OCI-LY3 (cell line): ENCODE measurements around the gene DLG4.
A peak's percentile ranks its signal among the peaks of the same experiment; 100 is the strongest.

ENCODE experiments used
- H2AFZ ChIP-seq: fragments of 200-600, 300-600 bp; shearing (Covaris generic); 2 replicates; pipeline ENCODE4 v1.6.0; 2014; ENCODE audit warnings: antibody characterized with exemption, low read depth, low read length
- H3K27ac ChIP-seq: fragments of 200-600, 300-600 bp; sonication (generic); 2 replicates; pipeline ENCODE4 v1.5.1; 2014; ENCODE audit warnings: mild to moderate bottlenecking, low read length, moderate library complexity, mixed read lengths
- H3K27me3 ChIP-seq: fragments of 200-600, 300-600 bp; sonication (generic); 2 replicates; pipeline ENCODE4 v1.6.1; 2014; ENCODE audit warnings: low read depth, low read length, mixed read lengths
- H3K36me3 ChIP-seq: fragments of 200-600, 300-600 bp; sonication (generic); replicated peaks from 2 replicates; pipeline ENCODE3; 2014; ENCODE audit warnings: low read depth, low read length, mixed read lengths
- H3K4me1 ChIP-seq: fragments of 300-600, 200-600 bp; sonication (generic); 2 replicates; pipeline ENCODE4 v1.6.1; 2014; ENCODE audit warnings: low read length, mixed read lengths
- H3K4me2 ChIP-seq: fragments of 200-600, 300-600 bp; sonication (generic); 2 replicates; pipeline ENCODE4 v1.6.1; 2014; ENCODE audit warnings: low read length, mixed read lengths
- H3K4me3 ChIP-seq: fragments of 300-600, 200-600 bp; sonication (generic); 2 replicates; pipeline ENCODE4 v1.5.1; 2014; ENCODE audit warnings: antibody characterized with exemption, mild to moderate bottlenecking, low read length, moderate library complexity
- H3K79me2 ChIP-seq: fragments of 300-600, 200-600 bp; shearing (Covaris generic); 2 replicates; pipeline ENCODE4 v1.6.1; 2014; ENCODE audit warnings: mild to moderate bottlenecking, low read length, mixed read lengths
- H3K9ac ChIP-seq: fragments of 300-600, 200-600 bp; shearing (Covaris generic); 2 replicates; pipeline ENCODE4 v1.6.0; 2014; ENCODE audit warnings: mild to moderate bottlenecking, low read length, moderate library complexity
- H3K9me3 ChIP-seq: fragments of 200-600, 300-600 bp; shearing (Covaris generic); 2 replicates; pipeline ENCODE4 v1.6.1; 2014; ENCODE audit warnings: low read length, mixed read lengths; ENCODE audit not compliant: insufficient read depth
- H4K20me1 ChIP-seq: fragments of 200-600, 300-600 bp; sonication (generic); 2 replicates; pipeline ENCODE4 v1.6.1; 2016; ENCODE audit warnings: low read length, mixed read lengths; ENCODE audit not compliant: insufficient read depth
- CTCF ChIP-seq: fragments of 200-600, 300-600 bp; sonication (generic); IDR thresholded peaks from 2 replicates; pipeline ENCODE4 v1.5.1; 2014; ENCODE audit warnings: antibody characterized with exemption, low read length, low read depth
- EZH2phosphoT487 ChIP-seq: fragments of 200-600 bp; shearing (Covaris generic); IDR thresholded peaks from 2 replicates; pipeline ENCODE4 v1.6.1; 2018; ENCODE audit warnings: antibody characterized with exemption, mixed run types, low read depth

DLG4 gene

GRCh38 chr17:7234083-7234951, 14.7 kb upstream of the DLG4 start, which contains the start of gene DVL2:
Gene DVL2, minus strand, starts transcription at chr17:7234517. Its CDS starts 255 bp downstream, at chr17:7234262.
- Histone ChIP-seq H3K79me2 (peaks cover 67% of the 10 kb centered on the region), H3K9ac (peak within 1 kb of the TSS; percentile 90), H3K9me3 (no peaks in the 10 kb centered on the region), H3K27me3 (no peaks in the 10 kb centered on the region), H3K27ac (peak within 1 kb of the TSS; percentile 58), H3K36me3 (peaks cover 13% of the 10 kb centered on the region), H3K4me3 (peak within 1 kb of the TSS; percentile 99), H2AFZ (peak within 1 kb of the TSS; percentile 34; the same call in 1 of the 2 replicates), H4K20me1 (peaks cover 11% of the 10 kb centered on the region), H3K4me1 (peaks cover 12% of the 10 kb centered on the region), H3K4me2 (peak within 1 kb of the TSS; percentile 80)
- TF ChIP-seq EZH2phosphoT487 (no peak), CTCF (no peak)

DNA sequence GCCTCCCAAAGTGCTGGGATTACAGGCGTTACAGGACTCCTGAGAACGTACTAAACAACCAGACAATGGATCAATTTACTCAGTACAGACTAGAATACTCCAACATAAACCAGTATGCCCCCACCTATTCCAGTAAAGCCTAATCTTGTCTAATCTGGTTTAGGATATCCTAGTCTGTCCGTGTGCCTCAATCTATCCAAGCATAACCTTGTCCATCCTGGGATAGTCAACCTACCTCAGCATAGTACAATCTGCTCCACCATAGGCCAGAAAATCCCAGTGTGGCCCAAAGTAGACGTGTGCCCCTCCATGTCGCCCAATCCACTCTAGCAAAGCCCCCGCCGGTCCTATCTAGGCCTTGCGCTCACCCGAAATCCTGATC, 14.1 kb upstream of the DLG4 start:
- Histone ChIP-seq H3K4me2 (peak overlapping the region; percentile 70), H3K9me3 (no peaks in the 10 kb centered on the region), H2AFZ (no peak overlapping the region), H3K36me3 (peaks cover 13% of the 10 kb centered on the region), H3K4me3 (peak overlapping the region; percentile 99), H3K79me2 (peaks cover 61% of the 10 kb centered on the region), H3K27me3 (no peaks in the 10 kb centered on the region), H3K4me1 (peaks cover 12% of the 10 kb centered on the region), H3K9ac (peak overlapping the region; percentile 90), H4K20me1 (peaks cover 11% of the 10 kb centered on the region), H3K27ac (peak overlapping the region; percentile 58)
- no peak for TF ChIP-seq EZH2phosphoT487
- no peak for TF ChIP-seq CTCF

DNA sequence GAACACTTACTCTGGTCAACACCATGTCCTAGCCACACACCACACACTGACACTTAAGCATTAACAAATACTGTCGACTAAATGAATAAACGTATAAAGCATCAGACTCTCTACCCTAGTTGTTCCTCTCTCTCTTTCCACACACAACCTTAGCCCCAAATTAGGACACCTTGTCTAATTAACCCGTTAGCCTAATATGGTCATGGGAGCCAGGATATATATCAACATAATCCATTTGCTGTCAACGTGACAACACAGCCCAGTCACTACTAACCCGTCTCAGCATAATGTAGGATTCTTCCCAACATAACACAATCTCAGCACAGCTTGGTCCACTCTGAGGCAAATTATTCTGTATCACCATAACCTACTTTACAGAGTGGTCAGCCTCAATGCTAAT, 12.5 kb upstream of the DLG4 start:
- peaks cover 6% of the 10 kb centered on the region; the same call in 1 of the 2 replicates for H4K20me1 ChIP-seq
- H3K79me2 ChIP-seq = peaks cover 46% of the 10 kb centered on the region
- H3K4me2 ChIP-seq = no peak overlapping the region
- no peaks in the 10 kb centered on the region for H3K27me3 ChIP-seq
- TF ChIP-seq CTCF = no peak
- H3K9ac ChIP-seq = no peak overlapping the region
- no peak overlapping the region for H2AFZ ChIP-seq
- H3K4me1 ChIP-seq = peaks cover 7% of the 10 kb centered on the region
- no peak overlapping the region for H3K4me3 ChIP-seq
- no peaks in the 10 kb centered on the region for H3K9me3 ChIP-seq
- H3K36me3 ChIP-seq = peaks cover 12% of the 10 kb centered on the region
- no peak overlapping the region for H3K27ac ChIP-seq

DNA sequence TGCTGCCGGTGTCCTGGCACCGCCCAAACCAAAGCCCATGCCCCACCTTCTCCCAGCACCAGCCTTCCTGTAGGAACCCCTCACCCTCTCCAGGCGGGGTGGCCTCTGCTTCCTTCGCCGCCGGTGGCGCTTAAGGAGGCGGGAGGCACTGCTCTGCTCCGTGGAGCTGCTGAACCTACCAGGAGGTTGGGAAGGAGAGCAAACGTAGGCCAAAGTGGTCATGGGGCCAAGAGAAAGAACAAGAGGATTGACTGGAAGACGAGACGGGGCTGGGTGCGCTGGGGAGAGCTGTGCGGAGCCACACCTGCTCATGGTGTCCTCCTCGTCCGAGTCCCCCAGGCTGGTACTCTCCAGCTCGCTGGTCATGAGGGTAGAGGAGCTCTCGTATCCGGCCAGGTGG, 9.9 kb upstream of the DLG4 start:
- Histone ChIP-seq H3K9ac (no peak overlapping the region), H4K20me1 (peaks cover 6% of the 10 kb centered on the region; the same call in 1 of the 2 replicates), H3K9me3 (no peaks in the 10 kb centered on the region), H3K27me3 (no peaks in the 10 kb centered on the region), H3K4me1 (peaks cover 4% of the 10 kb centered on the region), H3K4me3 (no peak overlapping the region), H3K27ac (no peak overlapping the region), H3K4me2 (no peak overlapping the region), H2AFZ (no peak overlapping the region), H3K79me2 (peaks cover 32% of the 10 kb centered on the region), H3K36me3 (no peaks in the 10 kb centered on the region)
- TF ChIP-seq CTCF = no peak
- no peak for TF ChIP-seq EZH2phosphoT487
